Fibroblast of gingiva (primary cell): Measurements from ENCODE around the gene SIK3.
"Not testable (repeated sequence)": the region's sequence is repeated elsewhere in the genome, so short reads cannot be mapped to it uniquely, and the experiment has no call there.

ENCODE experiments used
- DNase-seq: peaks from one replicate; pipeline ENCODE4 v3.0.0-alpha.2; 2011; ENCODE audit warnings: low read depth

The SIK3 gene

GRCh38 chr11:116825854-116826750 is 272.1 kb downstream of the SIK3 start:
- DNase-seq: no peak

DNA sequence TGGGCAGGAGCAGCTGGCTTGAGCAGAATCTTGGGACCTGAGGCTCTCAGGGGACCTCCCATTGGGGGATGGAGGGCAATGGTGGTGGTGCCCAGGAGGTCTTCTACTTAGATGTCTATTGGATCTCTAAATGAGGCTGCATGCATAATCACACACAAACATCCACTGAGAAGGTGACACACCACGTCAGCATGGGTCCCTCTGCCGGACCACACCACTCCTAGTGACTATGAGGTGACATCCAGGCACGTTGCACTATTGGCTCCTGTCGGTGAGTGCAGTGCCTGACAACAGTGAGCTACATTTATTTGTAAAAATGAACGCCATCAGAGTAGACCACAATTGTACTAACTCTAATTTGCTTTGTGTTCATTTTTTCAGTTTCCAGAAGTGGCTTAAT is 272.8 kb downstream of the SIK3 start:
- DNase-seq: no peak

DNA sequence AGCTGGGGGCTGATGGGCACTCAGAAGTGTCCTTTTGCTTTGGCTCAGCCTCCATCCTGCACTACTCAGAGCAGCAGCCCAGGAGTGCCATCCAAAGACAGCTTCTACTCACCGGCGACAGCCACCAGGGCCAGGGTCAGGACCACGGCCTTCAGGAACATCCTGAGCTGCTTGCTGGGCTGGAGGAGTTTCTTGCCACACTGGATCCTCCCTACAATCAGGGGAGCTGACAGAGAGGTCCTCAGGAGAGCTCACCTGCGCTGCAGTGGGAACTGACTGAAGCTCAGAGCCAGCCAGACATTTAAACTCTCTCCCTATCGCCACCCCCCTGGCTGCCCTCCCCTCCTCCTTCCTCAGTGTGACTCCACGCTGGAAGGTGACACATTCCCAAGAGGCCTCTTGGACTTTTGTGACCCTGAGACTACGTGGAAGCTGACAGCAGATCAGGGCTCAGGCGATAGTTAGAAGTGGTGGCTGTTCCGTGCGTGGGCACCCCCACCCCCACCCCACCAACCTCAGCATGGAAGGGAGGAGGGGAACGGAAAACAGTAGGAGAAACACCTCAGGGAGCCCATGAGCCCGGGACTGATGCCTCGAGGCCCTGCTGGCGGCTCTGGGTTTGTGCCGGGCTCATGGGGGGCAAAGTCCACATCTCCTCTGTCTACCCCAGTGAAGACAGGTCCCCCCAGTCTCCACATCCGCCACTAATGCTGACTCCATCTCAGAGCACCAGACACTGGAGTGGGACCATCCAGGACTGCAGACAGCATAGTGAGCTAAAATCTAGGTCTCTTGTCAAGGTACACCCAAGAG is 275.0 kb downstream of the SIK3 start, which contains the start of gene APOA4:
Gene APOA4 (minus strand): TSS at position 274 of the 813 bp plus-strand sequence. CDS start 113 bp downstream, at position 161.
- no peak for DNase-seq

DNA sequence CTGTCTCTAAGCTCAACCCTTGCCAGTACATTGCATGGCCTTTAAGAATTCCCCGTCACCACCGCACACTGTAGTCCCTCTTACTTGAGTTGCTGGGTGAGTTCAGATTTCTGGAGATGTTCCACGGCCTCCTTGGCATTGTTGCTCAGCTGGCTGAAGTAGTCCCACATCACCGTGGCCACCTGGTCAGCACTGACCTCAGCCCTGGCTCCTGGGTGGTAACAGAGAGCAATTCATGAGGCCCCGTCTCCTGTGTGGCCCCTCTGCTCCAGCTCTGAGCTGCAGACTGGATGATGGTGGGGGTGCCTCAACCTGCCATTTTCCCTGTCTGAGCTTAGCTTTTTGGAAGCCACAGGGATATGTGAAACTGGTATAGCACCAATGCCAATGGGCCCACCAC is 275.7 kb downstream of the SIK3 start:
- DNase-seq: no peak

GRCh38 chr11:116821050-116821918 is 276.9 kb downstream of the SIK3 start:
- DNase-seq: no peak

- no peak for DNase-seq
Measured at GRCh38 chr11:116819049-116819448, 279.2 kb downstream of the SIK3 start.

- no peak for DNase-seq
Measured at GRCh38 chr11:116814502-116814901, 283.7 kb downstream of the SIK3 start.

GRCh38 chr11:116813781-116814471 is 284.3 kb downstream of the SIK3 start:
- DNase-seq: no peak

DNA sequence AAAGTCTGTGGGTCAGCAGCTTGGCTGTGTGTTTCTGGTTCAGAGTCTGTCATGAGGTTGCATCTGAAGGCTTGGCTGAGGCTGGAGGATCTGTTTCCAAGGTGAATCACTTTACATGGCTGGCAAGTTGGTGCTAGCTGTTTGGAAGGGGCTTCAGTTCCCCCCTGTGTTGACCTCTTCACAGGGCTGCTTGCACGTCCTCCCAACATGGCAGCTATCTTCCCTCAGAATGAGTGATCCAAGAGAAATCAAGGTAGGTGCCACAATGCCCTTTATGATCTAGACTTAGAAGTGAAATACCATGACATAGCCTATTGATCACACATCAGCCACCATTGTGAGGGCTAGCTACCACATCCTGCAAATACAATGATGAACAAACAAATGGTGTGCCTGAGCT is 285.1 kb downstream of the SIK3 start:
- DNase-seq: no peak

GRCh38 chr11:116812109-116812508 is 286.1 kb downstream of the SIK3 start:
- DNase-seq: no peak

DNA sequence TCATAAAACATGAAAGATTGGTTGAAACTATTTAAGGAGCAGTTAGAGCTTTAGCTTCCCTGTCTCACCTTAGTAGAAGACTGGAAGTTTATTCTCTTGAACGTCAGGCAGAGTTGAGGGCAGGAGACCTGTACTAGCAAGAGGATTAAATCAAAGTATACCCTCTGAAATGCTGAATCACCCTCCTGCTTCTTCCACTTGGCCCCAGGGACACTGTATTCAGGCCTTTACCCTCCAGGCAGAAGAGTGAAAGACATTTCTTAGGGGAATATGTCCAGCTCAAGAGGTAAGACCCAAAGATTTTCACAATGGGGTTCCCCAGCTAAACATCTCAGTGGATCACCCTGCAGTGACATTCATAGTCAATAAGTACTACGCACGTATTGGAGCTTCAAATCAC is 287.0 kb downstream of the SIK3 start:
- DNase-seq: no peak

GRCh38 chr11:116808262-116809175 is 289.7 kb downstream of the SIK3 start:
- DNase-seq: peak; percentile 83

- no peak for DNase-seq
Measured at GRCh38 chr11:116807601-116808261, 290.5 kb downstream of the SIK3 start.

DNA sequence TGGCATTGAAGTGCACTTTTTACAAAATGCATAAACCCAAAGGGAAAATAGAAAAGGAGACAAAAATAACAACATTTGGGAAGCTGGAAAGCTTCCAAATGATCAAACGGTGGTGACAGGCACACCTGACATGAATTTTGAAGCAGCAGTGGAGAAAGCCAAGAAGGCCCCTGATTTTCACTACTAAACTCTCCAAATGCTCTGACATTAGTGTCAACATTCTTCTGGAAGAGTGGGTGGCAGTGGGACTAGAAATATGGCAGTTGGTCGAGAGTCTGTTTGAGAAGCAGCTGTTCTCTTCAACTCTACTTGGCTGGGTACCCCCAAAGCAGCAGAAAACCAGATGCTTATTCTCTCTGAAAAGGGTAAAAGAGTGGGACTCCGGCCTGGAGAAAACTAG is 294.2 kb downstream of the SIK3 start:
- no peak for DNase-seq

- DNase-seq: not testable (repeated sequence)
Measured at GRCh38 chr11:116801662-116802061, 296.6 kb downstream of the SIK3 start.

GRCh38 chr11:116800610-116801009 is 297.6 kb downstream of the SIK3 start:
- DNase-seq: no peak

- DNase-seq: no peak
Measured at GRCh38 chr11:116798368-116798767, 299.9 kb downstream of the SIK3 start.

DNA sequence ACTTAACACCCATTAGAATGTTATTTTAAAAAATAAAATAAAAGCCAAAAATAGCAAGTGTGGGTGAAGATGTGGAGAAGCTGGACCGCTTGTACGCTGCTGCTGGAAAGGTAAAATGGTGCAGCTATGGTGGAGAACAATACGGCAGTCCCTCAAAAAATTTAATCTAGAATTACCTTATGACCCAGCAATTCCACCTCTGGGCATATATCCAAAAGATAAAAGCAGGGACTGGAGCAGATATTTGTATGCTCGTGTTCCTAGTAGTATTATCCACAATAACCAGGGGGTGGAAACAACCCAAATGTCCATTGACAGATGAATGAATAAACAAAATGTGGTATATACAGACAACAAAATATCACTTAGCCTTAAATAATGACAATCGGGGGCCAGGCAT is 300.4 kb downstream of the SIK3 start:
- no peak for DNase-seq

GRCh38 chr11:116796548-116796947 is 301.7 kb downstream of the SIK3 start:
- DNase-seq: no peak

- no peak for DNase-seq
Measured at GRCh38 chr11:116794851-116795250, 303.4 kb downstream of the SIK3 start.
